Brain microvascular endothelial cell (primary cell): Measurements from ENCODE around the gene ARSD.

ENCODE experiments used
- DNase-seq: peaks from one replicate; pipeline ENCODE4 v3.0.0-alpha.2; 2020
- H3K27ac ChIP-seq: fragments of 250-450 bp; sonication (Bioruptor Pico); 2 replicates; pipeline ENCODE4 v1.5.1; 2020; ENCODE audit warnings: mild to moderate bottlenecking, moderate library complexity
- H3K27me3 ChIP-seq: fragments of 250-450 bp; sonication (Bioruptor Pico); replicated peaks from 2 replicates; pipeline ENCODE4 v1.5.1; 2020; ENCODE audit warnings: mild to moderate bottlenecking
- H3K36me3 ChIP-seq: fragments of 250-450 bp; sonication (Bioruptor Pico); replicated peaks from 2 replicates; pipeline ENCODE4 v1.5.1; 2020; ENCODE audit warnings: mild to moderate bottlenecking
- H3K4me3 ChIP-seq: 2 replicates; pipeline ENCODE4 v1.5.1; 2011; ENCODE audit warnings: low read depth, mild to moderate bottlenecking, control low read depth, low read length, moderate library complexity
- CTCF ChIP-seq: IDR thresholded peaks from 2 replicates; pipeline ENCODE4 v1.5.1; 2011; ENCODE audit warnings: low read depth, mild to moderate bottlenecking, moderate library complexity, low read length, control low read depth, inconsistent platforms; ENCODE audit errors: missing control alignments
- in situ Hi-C: cut with HindIII; loops from 2 replicates; pipeline ENCODE4 v1.10.0; 2017; ENCODE audit warnings: low sequenced_read_pairs, low pct_ligation_motif_present

ARSD gene

DNA sequence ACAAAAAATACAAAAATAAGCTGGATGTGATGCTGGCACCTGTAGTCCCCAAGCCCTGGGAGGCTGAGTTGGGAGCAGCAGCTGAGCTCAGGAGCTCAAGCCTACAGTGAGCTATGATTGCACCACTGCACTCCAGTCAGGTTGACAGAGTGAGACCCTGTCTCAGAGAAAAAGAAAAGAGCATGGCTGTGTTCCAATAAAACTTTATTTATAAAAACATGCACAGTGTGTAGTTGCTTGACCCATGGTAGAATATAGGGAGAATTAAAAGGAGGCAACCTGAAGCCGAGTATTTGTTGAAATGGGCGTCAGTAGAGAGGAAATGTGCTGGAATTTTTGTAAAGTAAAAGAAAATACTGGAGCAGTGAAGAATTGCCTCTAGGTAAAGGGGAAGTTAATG lies 73.4 kb downstream of the ARSD start:
- DNase-seq = no peak
- H3K36me3 ChIP-seq = no peaks in the 10 kb centered on the region
- no peak overlapping the region for H3K4me3 ChIP-seq
- in situ Hi-C loops = no loop called here
- no peaks in the 10 kb centered on the region for H3K27me3 ChIP-seq
- no peak overlapping the region for H3K27ac ChIP-seq
- TF ChIP-seq CTCF = no peak

- TF ChIP-seq CTCF = no peak
- no peaks in the 10 kb centered on the region for H3K36me3 ChIP-seq
- in situ Hi-C loops = no loop called here
- H3K4me3 ChIP-seq = no peak overlapping the region
- no peaks in the 10 kb centered on the region for H3K27me3 ChIP-seq
- DNase-seq = no peak
- H3K27ac ChIP-seq = no peak overlapping the region
These were observed 74.2 kb downstream of the ARSD start for GRCh38 chrX:2854918-2855317.
